Keratinocyte (primary cell): Measurements from ENCODE around the gene STK36. TPM values are rescaled to one million over a fixed set of nuclear protein-coding genes. Genes with fewer than 3 reads are reported as not detected.

Source experiments
- DNase-seq: peaks from one replicate; pipeline ENCODE4 v3.0.0-alpha.2; 2011; ENCODE audit warnings: low read depth, missing footprints, low spot score
- FAIRE-seq: peaks from 2 replicates; lab custom pipeline; 2011; peaks lifted over from hg19 to GRCh38; lab: Jason Lieb, UNC
- H2AFZ ChIP-seq: 2 replicates; pipeline ENCODE4 v1.6.0; 2012; ENCODE audit warnings: low read length, control low read depth, inconsistent platforms; ENCODE audit not compliant: control insufficient read depth
- H3K27ac ChIP-seq: 2 replicates; pipeline ENCODE4 v1.5.1; 2011; ENCODE audit warnings: low read length; ENCODE audit not compliant: control insufficient read depth, insufficient read depth
- H3K27me3 ChIP-seq: 3 replicates; pipeline ENCODE4 v1.6.0; 2011; ENCODE audit warnings: low read length; ENCODE audit not compliant: control insufficient read depth, insufficient read depth; ENCODE audit errors: extremely low read depth
- H3K36me3 ChIP-seq, 2 experiments: 2 replicates in 1 of 2; 3 replicates in 1 of 2; pipeline ENCODE4 v1.5.1; 2011; ENCODE audit warnings: low read length in 2 of 2, mild to moderate bottlenecking in 1 of 2; ENCODE audit not compliant: control insufficient read depth in 2 of 2, insufficient read depth in 2 of 2; ENCODE audit errors: extremely low read depth in 1 of 2
- H3K4me1 ChIP-seq: 3 replicates; pipeline ENCODE4 v1.5.1; 2011; ENCODE audit warnings: low read length; ENCODE audit not compliant: control insufficient read depth, insufficient read depth; ENCODE audit errors: extremely low read depth
- H3K4me2 ChIP-seq: 3 replicates; pipeline ENCODE4 v1.6.0; 2011; ENCODE audit warnings: low read depth, low read length; ENCODE audit not compliant: control insufficient read depth, insufficient read depth; ENCODE audit errors: extremely low read depth
- H3K4me3 ChIP-seq, 3 experiments: fragments of 200-600 bp in 1 of 3; sonication (generic) in 1 of 3; 2 replicates in 2 of 3; 3 replicates in 1 of 3; pipeline ENCODE4 v1.5.1; 2011 to 2016; ENCODE audit warnings: low read length in 3 of 3, mild to moderate bottlenecking in 3 of 3, control low read depth in 2 of 3, inconsistent platforms in 1 of 3, low read depth in 1 of 3, mixed read lengths in 1 of 3, mixed run types in 1 of 3, moderate library complexity in 1 of 3; ENCODE audit not compliant: control insufficient read depth in 2 of 3, insufficient read depth in 2 of 3; ENCODE audit errors: extremely low read depth in 1 of 3
- H3K79me2 ChIP-seq: 2 replicates; pipeline ENCODE4 v1.6.0; 2012; ENCODE audit warnings: low read length; ENCODE audit not compliant: control insufficient read depth, insufficient read depth
- H3K9ac ChIP-seq: 3 replicates; pipeline ENCODE4 v1.6.0; 2011; ENCODE audit warnings: low read length; ENCODE audit not compliant: control insufficient read depth, insufficient read depth; ENCODE audit errors: extremely low read depth
- H3K9me1 ChIP-seq: 3 replicates; pipeline ENCODE4 v1.6.0; 2011; ENCODE audit warnings: low read length; ENCODE audit not compliant: control insufficient read depth, insufficient read depth; ENCODE audit errors: extremely low read depth
- H3K9me3 ChIP-seq: 2 replicates; pipeline ENCODE4 v1.5.1; 2012; ENCODE audit warnings: low read depth, low read length; ENCODE audit not compliant: control insufficient read depth
- H4K20me1 ChIP-seq: 3 replicates; pipeline ENCODE4 v1.6.0; 2011; ENCODE audit warnings: low read length; ENCODE audit not compliant: control insufficient read depth, insufficient read depth; ENCODE audit errors: extremely low read depth
- EZH2 ChIP-seq: IDR thresholded peaks from one replicate; pipeline ENCODE4 v1.6.1; 2012; ENCODE audit warnings: inconsistent platforms, mild to moderate bottlenecking, low read length, moderate library complexity
- dilution Hi-C: fragments of 300-500 bp; cut with MboI; formaldehyde crosslinking; loops from one replicate; pipeline ENCODE4 v1.7.0; 2020; ENCODE audit warnings: low sequenced_read_pairs; ENCODE audit not compliant: extremely low pct_ligation_motif_present
- polyA plus RNA-seq, 5 experiments: library from polyadenylated mRNA; depleted of rRNA in 3 of 5; stranded (reverse) in 3 of 5; stranded (forward) in 1 of 5; unstranded in 1 of 5; fragments of >200 nt; gene quantifications; 1 replicate in 1 of 5; 2 replicates in 3 of 5; 3 replicates in 1 of 5; pipeline versions ENCODE4 v1.2.1 to v1.2.3, GENCODE V29; 2011 to 2012; ENCODE audit warnings: missing spikeins in 2 of 5, low read depth in 1 of 5, low replicate concordance in 1 of 5
- TF ChIP-seq, protein P1 (sequence below), 3 experiments: IDR thresholded peaks in 1 of 3; conservative IDR thresholded peaks in 1 of 3; optimal IDR thresholded peaks in 1 of 3; 2 replicates in 2 of 3; 3 replicates in 1 of 3; pipeline versions ENCODE3 to v1.5.1; 2011; ENCODE audit warnings: low read length in 3 of 3, mild to moderate bottlenecking in 3 of 3, moderate library complexity in 2 of 3, control low read depth in 1 of 3, inconsistent platforms in 1 of 3; ENCODE audit not compliant: insufficient read depth in 2 of 3; ENCODE audit errors: extremely low read depth in 1 of 3

STK36 gene
- polyA plus RNA-seq, 1 donor (not counting 4 experiments of a cell fraction or from before 2014, with no cell fraction given), result 19.0 TPM

DNA sequence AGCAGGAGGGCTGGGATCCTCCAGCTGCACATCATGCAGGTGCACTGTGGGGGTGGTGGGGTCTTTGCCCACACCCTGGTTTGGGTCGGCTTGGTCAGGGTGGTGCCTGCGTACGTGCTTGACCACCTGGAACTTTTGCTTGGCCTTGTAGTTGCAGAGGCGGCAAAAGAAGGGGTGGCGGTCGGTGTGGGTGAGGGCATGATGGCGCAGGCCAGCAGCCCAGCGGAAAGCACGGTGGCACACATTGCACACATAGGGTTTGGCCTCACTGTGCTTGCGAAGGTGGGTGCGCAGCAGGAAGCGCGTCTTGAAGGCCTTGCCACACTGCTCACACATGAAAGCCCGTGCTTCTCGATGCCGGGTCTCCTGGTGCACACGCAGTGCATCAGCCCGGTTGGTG, 33.5 kb upstream of the STK36 start:
- no peak overlapping the region for H2AFZ ChIP-seq
- no peak overlapping the region for H3K9ac ChIP-seq
- H3K4me3 ChIP-seq, result no peak overlapping the region
- no peak overlapping the region for H3K27ac ChIP-seq
- DNase-seq, result no peak
- TF ChIP-seq, protein P1, sequence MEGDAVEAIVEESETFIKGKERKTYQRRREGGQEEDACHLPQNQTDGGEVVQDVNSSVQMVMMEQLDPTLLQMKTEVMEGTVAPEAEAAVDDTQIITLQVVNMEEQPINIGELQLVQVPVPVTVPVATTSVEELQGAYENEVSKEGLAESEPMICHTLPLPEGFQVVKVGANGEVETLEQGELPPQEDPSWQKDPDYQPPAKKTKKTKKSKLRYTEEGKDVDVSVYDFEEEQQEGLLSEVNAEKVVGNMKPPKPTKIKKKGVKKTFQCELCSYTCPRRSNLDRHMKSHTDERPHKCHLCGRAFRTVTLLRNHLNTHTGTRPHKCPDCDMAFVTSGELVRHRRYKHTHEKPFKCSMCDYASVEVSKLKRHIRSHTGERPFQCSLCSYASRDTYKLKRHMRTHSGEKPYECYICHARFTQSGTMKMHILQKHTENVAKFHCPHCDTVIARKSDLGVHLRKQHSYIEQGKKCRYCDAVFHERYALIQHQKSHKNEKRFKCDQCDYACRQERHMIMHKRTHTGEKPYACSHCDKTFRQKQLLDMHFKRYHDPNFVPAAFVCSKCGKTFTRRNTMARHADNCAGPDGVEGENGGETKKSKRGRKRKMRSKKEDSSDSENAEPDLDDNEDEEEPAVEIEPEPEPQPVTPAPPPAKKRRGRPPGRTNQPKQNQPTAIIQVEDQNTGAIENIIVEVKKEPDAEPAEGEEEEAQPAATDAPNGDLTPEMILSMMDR (optimal IDR thresholded peaks at IDR 0.05 in 1 of 3, IDR thresholded peaks at IDR 0.05 in 1 of 3, conservative IDR thresholded peaks at IDR 0.05 in 1 of 3; ENCODE audit: extremely low read depth in 1 of 3, insufficient read depth in 2 of 3, low read length in 3 of 3), result no peak
- no peak for TF ChIP-seq EZH2
- dilution Hi-C loops, result no loop called here
- peaks cover 49 to 59% of the 10 kb centered on the region in 2 experiments for H3K36me3 ChIP-seq
- H3K79me2 ChIP-seq, result peaks cover 6% of the 10 kb centered on the region
- no peaks in the 10 kb centered on the region for H3K27me3 ChIP-seq
- peaks cover 2% of the 10 kb centered on the region for H4K20me1 ChIP-seq
- H3K4me1 ChIP-seq, result no peaks in the 10 kb centered on the region
- no peak for FAIRE-seq
- H3K4me2 ChIP-seq, result no peak overlapping the region
- H3K9me3 ChIP-seq, result no peaks in the 10 kb centered on the region
- no peaks in the 10 kb centered on the region for H3K9me1 ChIP-seq

DNA sequence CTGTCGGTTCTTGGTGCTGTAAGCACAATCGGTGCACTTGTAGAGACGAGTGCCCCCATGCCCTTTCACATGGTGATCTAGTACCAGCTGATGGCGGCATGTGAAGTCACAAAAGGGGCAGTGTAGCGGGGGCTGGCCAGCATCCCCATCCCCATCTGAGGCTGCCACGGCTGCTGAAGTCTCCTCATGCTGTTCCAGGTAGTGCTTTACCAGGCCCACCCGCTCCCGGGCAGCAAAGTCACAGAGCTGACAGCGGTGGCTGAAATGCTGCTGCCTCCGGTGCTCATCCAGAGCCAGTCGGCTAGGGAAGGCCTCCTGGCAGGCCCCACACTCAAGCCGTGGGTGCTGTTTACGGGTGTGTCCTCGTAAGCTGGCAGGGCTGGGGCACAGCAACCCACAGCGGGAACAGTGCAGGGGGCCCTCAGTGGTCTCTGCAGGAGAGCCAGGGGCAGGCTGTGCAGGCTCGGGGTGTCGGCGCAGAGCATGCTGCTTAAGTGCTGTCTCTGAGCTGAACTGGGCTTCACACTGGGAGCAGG, 29.7 kb upstream of the STK36 start:
- H3K4me1 ChIP-seq, result peaks cover 23% of the 10 kb centered on the region
- H4K20me1 ChIP-seq, result peaks cover 3% of the 10 kb centered on the region
- no peak overlapping the region for H2AFZ ChIP-seq
- no peak overlapping the region for H3K4me2 ChIP-seq
- no peak overlapping the region for H3K27ac ChIP-seq
- no peak overlapping the region for H3K4me3 ChIP-seq
- TF ChIP-seq, protein P1 (optimal IDR thresholded peaks at IDR 0.05 in 1 of 3, IDR thresholded peaks at IDR 0.05 in 1 of 3, conservative IDR thresholded peaks at IDR 0.05 in 1 of 3; ENCODE audit: extremely low read depth in 1 of 3, insufficient read depth in 2 of 3, low read length in 3 of 3), result no peak
- TF ChIP-seq EZH2, result no peak
- FAIRE-seq, result no peak
- H3K27me3 ChIP-seq, result no peaks in the 10 kb centered on the region
- H3K79me2 ChIP-seq, result peaks cover 9% of the 10 kb centered on the region
- dilution Hi-C loops, result no loop called here
- H3K36me3 ChIP-seq, result peaks cover 46 to 64% of the 10 kb centered on the region in 2 experiments
- no peaks in the 10 kb centered on the region for H3K9me1 ChIP-seq
- H3K9ac ChIP-seq, result no peak overlapping the region
- no peak for DNase-seq
- H3K9me3 ChIP-seq, result no peaks in the 10 kb centered on the region
